Hepatocyte (in vitro differentiated cells): ENCODE measurements around the gene RAET1L. TPM values are rescaled to one million over a fixed set of nuclear protein-coding genes. Genes with fewer than 3 reads are reported as not detected.
"Not testable (repeated sequence)": the region's sequence is repeated elsewhere in the genome, so short reads cannot be mapped to it uniquely, and the experiment has no call there.

Experiments
- DNase-seq: peaks from one replicate; pipeline ENCODE4 v3.0.0-alpha.2; 2016; ENCODE audit warnings: low spot score
- H2AFZ ChIP-seq: fragments of 200-600 bp; sonication (generic); 2 replicates; pipeline ENCODE4 v1.6.0; 2016; ENCODE audit warnings: antibody characterized with exemption, mild to moderate bottlenecking
- H3K27ac ChIP-seq: fragments of 200-600 bp; sonication (generic); 2 replicates; pipeline ENCODE4 v1.5.1; 2016; ENCODE audit warnings: mild to moderate bottlenecking
- H3K27me3 ChIP-seq: fragments of 200-600 bp; sonication (generic); 2 replicates; pipeline ENCODE4 v1.6.1; 2016
- H3K36me3 ChIP-seq: fragments of 200-600 bp; sonication (generic); replicated peaks from 2 replicates; pipeline ENCODE4 v1.5.1; 2016; ENCODE audit warnings: low read depth; ENCODE audit not compliant: insufficient read depth
- H3K4me1 ChIP-seq: fragments of 200-600 bp; sonication (generic); 2 replicates; pipeline ENCODE4 v1.5.1; 2016; ENCODE audit warnings: mild to moderate bottlenecking, moderate library complexity; ENCODE audit not compliant: insufficient read depth
- H3K4me2 ChIP-seq: fragments of 200-600 bp; sonication (generic); 2 replicates; pipeline ENCODE4 v1.6.0; 2016
- H3K4me3 ChIP-seq: fragments of 200-600 bp; sonication (generic); 2 replicates; pipeline ENCODE4 v1.5.1; 2016; ENCODE audit warnings: mild to moderate bottlenecking
- H3K79me2 ChIP-seq: fragments of 200-600 bp; sonication (generic); 2 replicates; pipeline ENCODE4 v1.6.0; 2017; ENCODE audit warnings: mild to moderate bottlenecking
- H3K9me2 ChIP-seq: fragments of 200-600 bp; sonication (generic); replicated peaks from 2 replicates; pipeline ENCODE4 v1.6.0; 2017; ENCODE audit warnings: mild to moderate bottlenecking; ENCODE audit not compliant: insufficient read depth
- H3K9me3 ChIP-seq: fragments of 200-600 bp; sonication (generic); 2 replicates; pipeline ENCODE4 v1.5.1; 2016; ENCODE audit warnings: low read depth, mild to moderate bottlenecking
- H4K20me1 ChIP-seq: fragments of 200-600 bp; sonication (generic); 2 replicates; pipeline ENCODE4 v1.6.0; 2016; ENCODE audit warnings: mild to moderate bottlenecking; ENCODE audit not compliant: insufficient read depth, poor library complexity, severe bottlenecking
- EZH2 ChIP-seq: fragments of 200-600 bp; sonication (generic); IDR thresholded peaks from 2 replicates; pipeline ENCODE4 v1.6.1; 2016; ENCODE audit warnings: antibody characterized with exemption, mild to moderate bottlenecking, borderline replicate concordance
- EZH2phosphoT487 ChIP-seq: fragments of 200-600 bp; sonication (generic); IDR thresholded peaks from one replicate; pipeline ENCODE4 v1.6.1; 2018; ENCODE audit warnings: antibody characterized with exemption, mild to moderate bottlenecking, low read depth, moderate library complexity; ENCODE audit not compliant: unreplicated experiment, severe bottlenecking
- WGBS: methylation state at CpG from one replicate; pipeline ENCODE4 v1.1.6; 2016; ENCODE audit warnings: low lambda C conversion rate; ENCODE audit errors: missing lambda C conversion rate; 5-methylcytosine and 5-hydroxymethylcytosine counted together
- polyA plus RNA-seq: library from polyadenylated mRNA; unstranded; fragments of >200 nt; fragmentation: Nextera tagmentation; extraction: Ambion mirVana; gene quantifications from 2 replicates; pipeline ENCODE4 v1.2.1, GENCODE V29; 2016
- total RNA-seq: library from RNA; depleted of rRNA; stranded (reverse); fragments of >200 nt; gene quantifications from 2 replicates; pipeline ENCODE4 v1.2.3, GENCODE V29; 2014
- TF ChIP-seq, protein P1 (sequence below): fragments of 200-600 bp; sonication (generic); IDR thresholded peaks from 2 replicates; pipeline ENCODE4 v1.5.1; 2016; ENCODE audit warnings: antibody characterized with exemption, mild to moderate bottlenecking; ENCODE audit not compliant: poor library complexity

Gene RAET1L
- total and polyA plus RNA-seq, 2 experiments from 2014 or later, result not detected

- no peak for DNase-seq
- Histone ChIP-seq H2AFZ (no peak overlapping the region), H3K27ac (no peak overlapping the region), H3K4me3 (no peak overlapping the region), H3K4me1 (no peaks in the 10 kb centered on the region), H4K20me1 (no peaks in the 10 kb centered on the region), H3K36me3 (no peaks in the 10 kb centered on the region), H3K27me3 (peaks cover 88% of the 10 kb centered on the region), H3K9me3 (no peaks in the 10 kb centered on the region), H3K9me2 (no peaks in the 10 kb centered on the region), H3K4me2 (no peak overlapping the region), H3K79me2 (no peaks in the 10 kb centered on the region)
- TF ChIP-seq EZH2, result no peak
Measured at GRCh38 chr6:149978610-149979009, 46.7 kb downstream of the RAET1L start.

DNA sequence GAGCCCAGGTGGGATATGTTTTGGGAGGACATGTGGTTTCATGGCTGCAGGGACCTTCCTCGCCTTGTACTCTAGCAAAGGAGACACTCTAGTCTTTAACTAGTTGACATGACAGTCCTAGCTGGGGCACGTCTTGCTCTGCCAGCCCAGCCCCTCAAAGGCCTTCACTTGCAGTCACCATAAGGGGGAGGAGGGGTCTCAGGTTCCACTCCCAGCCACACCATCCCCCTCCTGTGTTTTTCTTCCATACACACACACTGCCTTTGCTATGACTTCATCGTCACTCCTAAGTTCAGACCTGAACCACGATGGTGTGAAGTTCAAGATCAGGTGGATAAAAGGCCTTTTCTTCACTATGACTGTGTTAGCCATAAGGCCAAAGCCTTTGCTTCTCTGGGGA lies 48.1 kb downstream of the RAET1L start:
- H3K9me3 ChIP-seq, result no peaks in the 10 kb centered on the region
- H3K4me3 ChIP-seq, result no peak overlapping the region
- WGBS, result 53% methylated on average over 4 of the region's 4 CpGs
- no peaks in the 10 kb centered on the region for H3K36me3 ChIP-seq
- H2AFZ ChIP-seq, result no peak overlapping the region
- no peak overlapping the region for H3K4me2 ChIP-seq
- H4K20me1 ChIP-seq, result no peaks in the 10 kb centered on the region
- H3K27me3 ChIP-seq, result peaks cover 90% of the 10 kb centered on the region
- no peak for DNase-seq
- H3K9me2 ChIP-seq, result no peaks in the 10 kb centered on the region
- TF ChIP-seq, protein P1, sequence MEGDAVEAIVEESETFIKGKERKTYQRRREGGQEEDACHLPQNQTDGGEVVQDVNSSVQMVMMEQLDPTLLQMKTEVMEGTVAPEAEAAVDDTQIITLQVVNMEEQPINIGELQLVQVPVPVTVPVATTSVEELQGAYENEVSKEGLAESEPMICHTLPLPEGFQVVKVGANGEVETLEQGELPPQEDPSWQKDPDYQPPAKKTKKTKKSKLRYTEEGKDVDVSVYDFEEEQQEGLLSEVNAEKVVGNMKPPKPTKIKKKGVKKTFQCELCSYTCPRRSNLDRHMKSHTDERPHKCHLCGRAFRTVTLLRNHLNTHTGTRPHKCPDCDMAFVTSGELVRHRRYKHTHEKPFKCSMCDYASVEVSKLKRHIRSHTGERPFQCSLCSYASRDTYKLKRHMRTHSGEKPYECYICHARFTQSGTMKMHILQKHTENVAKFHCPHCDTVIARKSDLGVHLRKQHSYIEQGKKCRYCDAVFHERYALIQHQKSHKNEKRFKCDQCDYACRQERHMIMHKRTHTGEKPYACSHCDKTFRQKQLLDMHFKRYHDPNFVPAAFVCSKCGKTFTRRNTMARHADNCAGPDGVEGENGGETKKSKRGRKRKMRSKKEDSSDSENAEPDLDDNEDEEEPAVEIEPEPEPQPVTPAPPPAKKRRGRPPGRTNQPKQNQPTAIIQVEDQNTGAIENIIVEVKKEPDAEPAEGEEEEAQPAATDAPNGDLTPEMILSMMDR, result no peak
- TF ChIP-seq EZH2 (no peak), EZH2phosphoT487 (no peak)
- no peaks in the 10 kb centered on the region for H3K4me1 ChIP-seq
- no peak overlapping the region for H3K27ac ChIP-seq
- H3K79me2 ChIP-seq, result no peaks in the 10 kb centered on the region

- H3K79me2 ChIP-seq, result no peaks in the 10 kb centered on the region
- H3K4me1 ChIP-seq, result no peaks in the 10 kb centered on the region
- no peak for DNase-seq
- no peak overlapping the region for H3K27ac ChIP-seq
- no peaks in the 10 kb centered on the region for H3K36me3 ChIP-seq
- H4K20me1 ChIP-seq, result no peaks in the 10 kb centered on the region
- TF ChIP-seq, protein P1, result no peak
- TF ChIP-seq EZH2 (no peak), EZH2phosphoT487 (no peak)
- no peaks in the 10 kb centered on the region for H3K9me2 ChIP-seq
- H3K4me2 ChIP-seq, result no peak overlapping the region
- H3K9me3 ChIP-seq, result no peaks in the 10 kb centered on the region
- H3K27me3 ChIP-seq, result peaks cover 87% of the 10 kb centered on the region
- H2AFZ ChIP-seq, result no peak overlapping the region
- no peak overlapping the region for H3K4me3 ChIP-seq
Measured at GRCh38 chr6:149975400-149975799, 49.9 kb downstream of the RAET1L start.

- no peaks in the 10 kb centered on the region for H4K20me1 ChIP-seq
- no peaks in the 10 kb centered on the region for H3K9me3 ChIP-seq
- no peaks in the 10 kb centered on the region for H3K79me2 ChIP-seq
- no peak overlapping the region for H3K4me2 ChIP-seq
- no peaks in the 10 kb centered on the region for H3K4me1 ChIP-seq
- H3K9me2 ChIP-seq, result no peaks in the 10 kb centered on the region
- H3K4me3 ChIP-seq, result no peak overlapping the region
- WGBS, result 45% methylated on average over 3 of the region's 3 CpGs
- no peak overlapping the region for H3K27ac ChIP-seq
- no peaks in the 10 kb centered on the region for H3K36me3 ChIP-seq
- TF ChIP-seq EZH2 (no peak), EZH2phosphoT487 (no peak)
- TF ChIP-seq, protein P1, result no peak
- no peak for DNase-seq
- peaks cover 88% of the 10 kb centered on the region for H3K27me3 ChIP-seq
- H2AFZ ChIP-seq, result no peak overlapping the region
Measured at GRCh38 chr6:149974825-149975224, 50.5 kb downstream of the RAET1L start.

GRCh38 chr6:149974394-149974793 lies 50.9 kb downstream of the RAET1L start:
- not testable (repeated sequence) for H4K20me1 ChIP-seq, H3K4me2 ChIP-seq, H3K36me3 ChIP-seq, DNase-seq, H3K9me3 ChIP-seq, H2AFZ ChIP-seq, H3K4me1 ChIP-seq, H3K9me2 ChIP-seq, H3K4me3 ChIP-seq, H3K79me2 ChIP-seq, H3K27ac ChIP-seq
- 51% methylated on average over 6 of the region's 6 CpGs for WGBS
- peaks cover 88% of the 10 kb centered on the region for H3K27me3 ChIP-seq
